Measurements from ENCODE around the gene CHL1.

Gene CHL1

DNA sequence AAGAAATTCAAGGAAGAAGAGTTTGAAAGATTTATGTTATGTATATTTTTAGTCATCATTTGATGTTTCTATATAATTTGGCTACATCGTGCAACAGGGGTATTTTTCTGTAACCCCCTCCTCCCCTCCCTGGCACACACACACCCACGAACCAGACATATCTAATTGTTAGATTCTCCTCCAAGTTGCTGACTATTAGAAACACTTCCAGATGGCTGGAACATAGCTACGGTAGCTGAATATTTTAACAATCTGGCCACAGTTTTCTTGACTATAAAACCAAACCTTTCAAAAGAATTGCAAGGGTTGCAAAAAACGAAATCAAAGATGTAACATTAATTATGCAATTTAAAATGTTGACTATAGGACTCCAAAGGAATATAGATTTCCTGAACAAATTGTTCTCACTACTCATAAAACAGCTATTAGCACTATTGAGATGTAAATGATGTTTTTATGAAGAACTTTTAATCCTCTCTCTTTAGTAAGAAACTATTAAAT, 154.4 kb downstream of the CHL1 start:
- Histone ChIP-seq H2AK5ac (ENCODE audit: low read length) (no peak overlapping the region), H3K18ac (ENCODE audit: low read length) (no peak overlapping the region), H3K4me1 (ENCODE audit: control insufficient read depth in 1 of 2, insufficient read depth in 2 of 2, low read length in 2 of 2) (no peaks in the 10 kb centered on the region), H3K4me3 (ENCODE audit: low read depth, low read length) (no peak overlapping the region), H2BK12ac (ENCODE audit: low read length) (no peak overlapping the region), H2BK120ac (ENCODE audit: insufficient read depth, low read length, poor library complexity) (no peak overlapping the region), H3K4ac (ENCODE audit: low read depth, low read length) (no peak overlapping the region), H3K9ac (ENCODE audit: low read length) (no peak overlapping the region), H2AFZ (ENCODE audit: insufficient read depth, low read length, poor library complexity) (no peak overlapping the region), H3K9me3 (ENCODE audit: insufficient read depth, low read depth, low read length) (no peaks in the 10 kb centered on the region), H2BK5ac (ENCODE audit: low read depth, low read length, poor library complexity) (no peak overlapping the region), H4K8ac (ENCODE audit: low read depth, low read length) (no peak overlapping the region), H3K36me3 (ENCODE audit: control insufficient read depth in 1 of 2, insufficient read depth in 2 of 2, low read length in 2 of 2) (no peaks in the 10 kb centered on the region), H3K23ac (ENCODE audit: low read length) (no peak overlapping the region), H4K12ac (ENCODE audit: low read depth, low read length) (no peak overlapping the region), H3K27me3 (ENCODE audit: insufficient read depth, low read length) (no peaks in the 10 kb centered on the region), H3K79me2 (ENCODE audit: control insufficient read depth, insufficient read depth, low read length, poor library complexity) (no peaks in the 10 kb centered on the region), H3K79me1 (ENCODE audit: low read length) (no peaks in the 10 kb centered on the region), H3K27ac (ENCODE audit: low read depth, low read length) (no peak overlapping the region), H4K91ac (ENCODE audit: low read depth, low read length) (no peak overlapping the region), H3K4me2 (ENCODE audit: low read length) (no peak overlapping the region), H3K14ac (ENCODE audit: low read length) (no peak overlapping the region)
- no peak for DNase-seq
- no CpG with 5 or more reads among the region's 4 CpGs for WGBS (ENCODE audit: extremely low coverage, insufficient coverage, insufficient read length)

- Histone ChIP-seq H2BK5ac (ENCODE audit: low read depth, low read length, poor library complexity) (no peak overlapping the region), H3K4me3 (ENCODE audit: low read depth, low read length) (no peak overlapping the region), H3K23ac (ENCODE audit: low read length) (no peak overlapping the region), H3K9me3 (ENCODE audit: insufficient read depth, low read depth, low read length) (no peaks in the 10 kb centered on the region), H3K14ac (ENCODE audit: low read length) (no peak overlapping the region), H3K4me1 (ENCODE audit: control insufficient read depth in 1 of 2, insufficient read depth in 2 of 2, low read length in 2 of 2) (no peaks in the 10 kb centered on the region), H2BK120ac (ENCODE audit: insufficient read depth, low read length, poor library complexity) (no peak overlapping the region), H4K12ac (ENCODE audit: low read depth, low read length) (no peak overlapping the region), H4K8ac (ENCODE audit: low read depth, low read length) (no peak overlapping the region), H3K9ac (ENCODE audit: low read length) (no peak overlapping the region), H3K18ac (ENCODE audit: low read length) (no peak overlapping the region), H4K91ac (ENCODE audit: low read depth, low read length) (no peak overlapping the region), H2AFZ (ENCODE audit: insufficient read depth, low read length, poor library complexity) (no peak overlapping the region), H3K36me3 (ENCODE audit: control insufficient read depth in 1 of 2, insufficient read depth in 2 of 2, low read length in 2 of 2) (no peaks in the 10 kb centered on the region), H3K79me2 (ENCODE audit: control insufficient read depth, insufficient read depth, low read length, poor library complexity) (no peaks in the 10 kb centered on the region), H3K79me1 (ENCODE audit: low read length) (no peaks in the 10 kb centered on the region), H3K27me3 (ENCODE audit: insufficient read depth, low read length) (no peaks in the 10 kb centered on the region), H2BK12ac (ENCODE audit: low read length) (no peak overlapping the region), H3K4me2 (ENCODE audit: low read length) (no peak overlapping the region), H2AK5ac (ENCODE audit: low read length) (no peak overlapping the region), H3K4ac (ENCODE audit: low read depth, low read length) (no peak overlapping the region), H3K27ac (ENCODE audit: low read depth, low read length) (no peak overlapping the region)
- WGBS (ENCODE audit: extremely low coverage, insufficient coverage, insufficient read length), result no CpG with 5 or more reads among the region's 1 CpG
- no peak for DNase-seq
These were observed 156.0 kb downstream of the CHL1 start for GRCh38 chr3:352599-352998.

DNA sequence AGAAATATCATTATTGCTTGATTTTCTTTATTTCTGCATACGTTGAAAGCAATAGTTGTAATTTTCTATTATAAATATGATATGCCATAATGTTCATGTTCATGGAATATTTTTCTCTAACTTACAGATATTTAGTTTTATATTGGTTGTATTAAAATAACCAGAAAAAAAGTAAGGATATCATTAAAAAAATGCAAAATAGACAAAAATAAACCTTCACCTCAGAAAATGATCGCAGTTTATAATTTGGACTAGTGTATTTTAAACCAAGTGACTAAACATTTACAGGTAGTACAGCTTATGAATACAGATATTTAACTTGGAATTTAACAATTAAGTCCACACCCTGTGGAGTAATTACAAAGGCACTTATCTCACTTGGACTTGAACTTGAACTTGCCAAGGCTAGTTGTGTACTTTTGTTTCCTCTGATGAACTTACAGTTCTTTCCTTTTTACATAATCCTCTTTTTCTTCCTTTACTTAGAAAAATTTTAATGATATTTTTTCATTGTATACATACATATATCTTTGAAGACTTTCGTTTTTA, 156.7 kb downstream of the CHL1 start:
- H3K4me1 ChIP-seq (ENCODE audit: control insufficient read depth in 1 of 2, insufficient read depth in 2 of 2, low read length in 2 of 2), result no peaks in the 10 kb centered on the region
- no peak overlapping the region for H2AK5ac ChIP-seq (ENCODE audit: low read length)
- no peak overlapping the region for H2BK120ac ChIP-seq (ENCODE audit: insufficient read depth, low read length, poor library complexity)
- H3K9me3 ChIP-seq (ENCODE audit: insufficient read depth, low read depth, low read length), result no peaks in the 10 kb centered on the region
- H4K12ac ChIP-seq (ENCODE audit: low read depth, low read length), result no peak overlapping the region
- no peak overlapping the region for H3K4me3 ChIP-seq (ENCODE audit: low read depth, low read length)
- no peaks in the 10 kb centered on the region for H3K36me3 ChIP-seq (ENCODE audit: control insufficient read depth in 1 of 2, insufficient read depth in 2 of 2, low read length in 2 of 2)
- no peak overlapping the region for H3K4me2 ChIP-seq (ENCODE audit: low read length)
- WGBS (ENCODE audit: extremely low coverage, insufficient coverage, insufficient read length), result no CpG with 5 or more reads among the region's 3 CpGs
- no peak overlapping the region for H3K4ac ChIP-seq (ENCODE audit: low read depth, low read length)
- H3K79me1 ChIP-seq (ENCODE audit: low read length), result no peaks in the 10 kb centered on the region
- no peak overlapping the region for H3K18ac ChIP-seq (ENCODE audit: low read length)
- no peak overlapping the region for H4K8ac ChIP-seq (ENCODE audit: low read depth, low read length)
- no peak overlapping the region for H3K23ac ChIP-seq (ENCODE audit: low read length)
- H3K79me2 ChIP-seq (ENCODE audit: control insufficient read depth, insufficient read depth, low read length, poor library complexity), result no peaks in the 10 kb centered on the region
- DNase-seq, result no peak
- no peak overlapping the region for H3K9ac ChIP-seq (ENCODE audit: low read length)
- H2BK5ac ChIP-seq (ENCODE audit: low read depth, low read length, poor library complexity), result no peak overlapping the region
- H3K27ac ChIP-seq (ENCODE audit: low read depth, low read length), result no peak overlapping the region
- H4K91ac ChIP-seq (ENCODE audit: low read depth, low read length), result no peak overlapping the region
- no peak overlapping the region for H2BK12ac ChIP-seq (ENCODE audit: low read length)
- no peak overlapping the region for H2AFZ ChIP-seq (ENCODE audit: insufficient read depth, low read length, poor library complexity)
- no peak overlapping the region for H3K14ac ChIP-seq (ENCODE audit: low read length)
- no peaks in the 10 kb centered on the region for H3K27me3 ChIP-seq (ENCODE audit: insufficient read depth, low read length)

DNA sequence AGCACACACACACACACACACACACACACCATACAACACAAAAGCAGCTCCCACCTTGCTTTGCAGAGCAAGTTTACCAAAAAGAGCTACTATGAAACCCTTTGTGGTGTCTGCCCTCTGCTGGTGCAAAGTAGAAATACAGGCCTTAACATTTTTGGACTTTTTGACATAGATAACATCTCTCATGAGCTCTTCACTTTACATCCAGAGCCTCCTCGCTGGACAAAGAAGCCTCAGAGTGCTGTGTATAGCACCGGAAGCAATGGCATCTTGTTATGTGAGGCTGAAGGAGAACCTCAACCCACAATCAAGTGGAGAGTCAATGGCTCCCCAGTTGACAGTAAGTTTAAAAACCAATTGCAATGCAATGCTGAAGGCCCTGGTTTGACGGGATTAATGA, 157.9 kb downstream of the CHL1 start:
- Histone ChIP-seq H3K4me1 (ENCODE audit: control insufficient read depth in 1 of 2, insufficient read depth in 2 of 2, low read length in 2 of 2) (no peaks in the 10 kb centered on the region), H3K4me2 (ENCODE audit: low read length) (no peak overlapping the region), H3K14ac (ENCODE audit: low read length) (no peak overlapping the region), H3K36me3 (ENCODE audit: control insufficient read depth in 1 of 2, insufficient read depth in 2 of 2, low read length in 2 of 2) (no peaks in the 10 kb centered on the region), H4K8ac (ENCODE audit: low read depth, low read length) (no peak overlapping the region), H2AFZ (ENCODE audit: insufficient read depth, low read length, poor library complexity) (no peak overlapping the region), H3K23ac (ENCODE audit: low read length) (no peak overlapping the region), H3K79me2 (ENCODE audit: control insufficient read depth, insufficient read depth, low read length, poor library complexity) (no peaks in the 10 kb centered on the region), H2BK5ac (ENCODE audit: low read depth, low read length, poor library complexity) (no peak overlapping the region), H3K18ac (ENCODE audit: low read length) (no peak overlapping the region), H2BK12ac (ENCODE audit: low read length) (no peak overlapping the region), H2AK5ac (ENCODE audit: low read length) (no peak overlapping the region), H3K79me1 (ENCODE audit: low read length) (no peaks in the 10 kb centered on the region), H2BK120ac (ENCODE audit: insufficient read depth, low read length, poor library complexity) (no peak overlapping the region), H3K27ac (ENCODE audit: low read depth, low read length) (no peak overlapping the region), H4K12ac (ENCODE audit: low read depth, low read length) (no peak overlapping the region), H3K9me3 (ENCODE audit: insufficient read depth, low read depth, low read length) (no peaks in the 10 kb centered on the region), H3K4ac (ENCODE audit: low read depth, low read length) (no peak overlapping the region), H3K9ac (ENCODE audit: low read length) (no peak overlapping the region), H3K27me3 (ENCODE audit: insufficient read depth, low read length) (no peaks in the 10 kb centered on the region), H3K4me3 (ENCODE audit: low read depth, low read length) (no peak overlapping the region), H4K91ac (ENCODE audit: low read depth, low read length) (no peak overlapping the region)
- no CpG with 5 or more reads among the region's 3 CpGs for WGBS (ENCODE audit: extremely low coverage, insufficient coverage, insufficient read length)
- peak; percentile 31 to 85 for DNase-seq

All from trophoblast cell (in vitro differentiated cells and primary cell).